HCT116 (cell line): ENCODE results near the gene LRRC7. TPM values are rescaled to one million over a fixed set of nuclear protein-coding genes. Genes with fewer than 3 reads are reported as not detected.

ENCODE experiments used
- ATAC-seq: fragments of 200-7000 bp; cut with Tn5 transposase; 2 replicates; pipeline ENCODE4 v1.9.1; 2020; ENCODE audit warnings: mild to moderate bottlenecking, moderate library complexity
- BruUV-seq: library from RNA; stranded (reverse); fragments of 400-500 nt; replicated peaks from 2 replicates; lab custom pipeline; 2021; lab: Mats Ljungman, UMichigan
- CTCF ChIA-PET: fragments of 300-600 bp; sonication (Branson Sonifier 250); formaldehyde crosslinking; loops from one replicate; lab custom pipeline; 2021; ENCODE audit warnings: antibody characterized with exemption; lab: Charles Lee
- POLR2A ChIA-PET: fragments of 300-600, 350-600 bp; sonication (Branson Sonifier 250); formaldehyde crosslinking; loops from one replicate; lab custom pipeline; 2021; ENCODE audit warnings: antibody characterized with exemption; lab: Charles Lee
- RAD21 ChIA-PET, 2 experiments: fragments of 300-600 bp; sonication (Branson Sonifier 250); formaldehyde crosslinking; loops; one replicate each; lab custom pipeline; 2023; ENCODE audit warnings: low total read pairs in 2 of 2; ENCODE audit not compliant: uncharacterized antibody in 2 of 2, unreplicated experiment in 2 of 2, low non-redundant PET in 1 of 2; lab: Charles Lee
- DNase-seq: peaks from one replicate; pipeline ENCODE4 v3.0.0-alpha.2; 2010; ENCODE audit warnings: low read depth, low spot score
- H2AFZ ChIP-seq: fragments of 200-600 bp; shearing (Covaris generic), sonication (generic); 2 replicates; pipeline ENCODE4 v1.6.1; 2017; ENCODE audit warnings: low read depth, mixed run types, mixed read lengths, antibody characterized with exemption, low read length; ENCODE audit not compliant: poor library complexity, severe bottlenecking
- H3K27ac ChIP-seq: 2 replicates; pipeline ENCODE4 v1.5.1; 2012; ENCODE audit warnings: low read depth, low read length
- H3K27me3 ChIP-seq: fragments of 200-600 bp; sonication (generic); 2 replicates; pipeline ENCODE4 v1.6.1; 2016; ENCODE audit warnings: mixed run types, low read length, mixed read lengths; ENCODE audit not compliant: insufficient read depth
- H3K36me3 ChIP-seq, 2 experiments: fragments of 200-500 bp in 1 of 2; fragments of 200-600 bp in 1 of 2; sonication (Bioruptor generic) in 1 of 2; sonication (generic) in 1 of 2; 2 replicates each; pipeline versions ENCODE4 v1.5.1 to v1.6.1; 2014 to 2016; ENCODE audit warnings: low read length in 2 of 2, inconsistent platforms in 1 of 2, mixed read lengths in 1 of 2, mixed run types in 1 of 2; ENCODE audit not compliant: insufficient read depth in 2 of 2, control insufficient read depth in 1 of 2
- H3K4me1 ChIP-seq, 2 experiments: fragments of 200-600 bp in 1 of 2; sonication (generic) in 1 of 2; 2 replicates each; pipeline versions ENCODE4 v1.5.1 to v1.6.1; 2012 to 2017; ENCODE audit warnings: low read length in 2 of 2, inconsistent platforms in 1 of 2, mild to moderate bottlenecking in 1 of 2, mixed read lengths in 1 of 2, mixed run types in 1 of 2, moderate library complexity in 1 of 2; ENCODE audit not compliant: insufficient read depth in 2 of 2, control insufficient read depth in 1 of 2
- H3K4me2 ChIP-seq: fragments of 200-600 bp; sonication (generic); 2 replicates; pipeline ENCODE4 v1.6.1; 2017; ENCODE audit warnings: mixed run types, low read length, mixed read lengths
- H3K4me3 ChIP-seq, 2 experiments: fragments of 200-600 bp in 1 of 2; sonication (generic) in 1 of 2; replicated peaks in 1 of 2; 2 replicates each; pipeline ENCODE4 v1.5.1; 2011 to 2016; ENCODE audit warnings: low read length in 2 of 2, control low read depth in 1 of 2, low read depth in 1 of 2, mild to moderate bottlenecking in 1 of 2, mixed read lengths in 1 of 2, mixed run types in 1 of 2
- H3K79me2 ChIP-seq: fragments of 200-600 bp; sonication (generic); 2 replicates; pipeline ENCODE4 v1.6.1; 2017; ENCODE audit warnings: mild to moderate bottlenecking, mixed run types, low read length, moderate library complexity, mixed read lengths; ENCODE audit not compliant: insufficient read depth
- H3K9ac ChIP-seq: fragments of 200-600 bp; sonication (generic); 2 replicates; pipeline ENCODE4 v1.6.1; 2016; ENCODE audit warnings: low read length, mixed read lengths
- H3K9me2 ChIP-seq: fragments of 200-600 bp; sonication (generic), shearing (Covaris generic); 2 replicates; pipeline ENCODE4 v1.6.1; 2017; ENCODE audit warnings: mixed run types, mild to moderate bottlenecking, moderate library complexity; ENCODE audit not compliant: insufficient read depth
- H3K9me3 ChIP-seq, 2 experiments: fragments of 200-500 bp in 1 of 2; fragments of 200-600 bp in 1 of 2; sonication (Bioruptor generic) in 1 of 2; sonication (generic) in 1 of 2; 2 replicates each; pipeline ENCODE4 v1.6.1; 2014 to 2017; ENCODE audit warnings: low read length in 2 of 2, mixed read lengths in 2 of 2, inconsistent platforms in 1 of 2, low read depth in 1 of 2, mild to moderate bottlenecking in 1 of 2, mixed run types in 1 of 2, moderate library complexity in 1 of 2; ENCODE audit not compliant: control insufficient read depth in 1 of 2, insufficient read depth in 1 of 2
- H4K20me1 ChIP-seq: fragments of 200-600 bp; sonication (generic), shearing (Covaris generic); 2 replicates; pipeline ENCODE4 v1.6.1; 2017; ENCODE audit warnings: mixed run types, mild to moderate bottlenecking, moderate library complexity; ENCODE audit not compliant: insufficient read depth
- ELF1 ChIP-seq: IDR thresholded peaks from 2 replicates; pipeline ENCODE4 v1.6.1; 2012; ENCODE audit warnings: low read depth, borderline replicate concordance
- EZH2 ChIP-seq: fragments of 200-600 bp; sonication (generic); IDR thresholded peaks from 2 replicates; pipeline ENCODE4 v1.6.1; 2017; ENCODE audit warnings: antibody characterized with exemption, mixed run types
- RAD21 ChIP-seq: IDR thresholded peaks from 2 replicates; pipeline ENCODE4 v1.6.1; 2012; ENCODE audit warnings: low read depth, mild to moderate bottlenecking
- SIN3A ChIP-seq: IDR thresholded peaks from 2 replicates; pipeline ENCODE4 v1.6.1; 2012; ENCODE audit warnings: low read depth
- TCF7L2 ChIP-seq: IDR thresholded peaks from 2 replicates; pipeline ENCODE4 v1.7.0; 2011; ENCODE audit warnings: borderline replicate concordance, inconsistent platforms; ENCODE audit not compliant: insufficient read depth, insufficient read length; ENCODE audit errors: extremely low read depth
- ZFX ChIP-seq: fragments of 450-650 bp; IDR thresholded peaks from 2 replicates; pipeline ENCODE4 v1.6.1; 2017
- ZNF274 ChIP-seq: fragments of 200-500 bp; sonication (Bioruptor generic); IDR thresholded peaks from 2 replicates; pipeline ENCODE4 v1.6.1; 2014; ENCODE audit warnings: mild to moderate bottlenecking, low read depth, low read length, inconsistent platforms
- intact Hi-C: fragments of 100-400 bp; cut with micrococcal nuclease; formaldehyde crosslinking; loops from 2 replicates; pipeline ENCODE4 v1.10.0; 2022
- total RNA-seq: library from RNA; stranded (reverse); gene quantifications from one replicate; pipeline ENCODE4 v1.2.1, GENCODE V29; 2021; ENCODE audit not compliant: unreplicated experiment
- TF ChIP-seq, protein P1 (sequence below): IDR thresholded peaks from 2 replicates; pipeline ENCODE4 v1.6.1; 2012
- TF ChIP-seq, protein P2 (sequence below): IDR thresholded peaks from 2 replicates; pipeline ENCODE4 v1.6.1; 2012; ENCODE audit warnings: low read depth

Gene LRRC7
- total RNA-seq, 1 experiment from 2014 or later: not detected

DNA sequence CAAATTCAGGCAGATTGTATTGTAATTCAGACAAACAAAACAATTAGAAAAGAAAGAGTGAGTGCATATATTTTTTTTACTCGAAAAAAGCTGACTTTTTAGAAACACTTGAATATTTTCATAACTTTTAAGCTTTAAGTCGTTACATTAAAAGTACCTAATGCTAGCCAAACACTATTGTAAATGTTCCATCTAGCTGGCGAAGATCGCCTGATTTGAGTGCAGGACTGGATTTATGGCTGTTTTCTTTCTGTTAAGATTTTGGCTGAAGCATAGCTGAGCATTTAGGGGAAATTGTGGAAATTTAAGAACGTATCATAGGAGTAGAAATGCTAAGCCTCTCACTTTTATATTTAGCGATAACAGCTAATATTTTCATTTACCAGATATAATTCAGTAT lies 24.6 kb downstream of the LRRC7 start:
- ChIA-PET POLR2A (no interaction called here), RAD21 (no interaction called here)
- intact Hi-C loops: no loop called here

DNA sequence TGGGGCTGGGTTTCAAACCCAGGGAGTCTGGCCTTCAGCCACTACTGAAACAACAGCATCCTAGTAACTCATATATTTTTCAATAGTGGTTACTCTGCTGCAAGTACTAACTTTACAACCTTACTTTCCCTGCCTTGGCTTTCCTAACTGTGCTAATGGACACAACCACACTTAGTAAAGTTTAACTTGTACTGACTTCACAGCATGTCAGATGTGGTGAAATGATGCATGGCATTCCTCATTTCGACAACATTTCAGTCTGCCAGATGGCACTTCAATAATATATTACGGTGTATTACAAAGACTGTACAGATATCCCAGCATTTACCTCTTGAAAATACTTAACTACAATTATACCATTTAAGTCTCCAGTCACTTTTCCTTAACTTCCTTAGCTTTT lies 27.8 kb downstream of the LRRC7 start:
- TF ChIP-seq ZFX (no peak), ZNF274 (no peak), ELF1 (no peak), EZH2 (no peak), RAD21 (no peak), TCF7L2 (no peak)
- TF ChIP-seq, protein P1, sequence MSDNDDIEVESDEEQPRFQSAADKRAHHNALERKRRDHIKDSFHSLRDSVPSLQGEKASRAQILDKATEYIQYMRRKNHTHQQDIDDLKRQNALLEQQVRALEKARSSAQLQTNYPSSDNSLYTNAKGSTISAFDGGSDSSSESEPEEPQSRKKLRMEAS: no peak
- TF ChIP-seq, protein P2, sequence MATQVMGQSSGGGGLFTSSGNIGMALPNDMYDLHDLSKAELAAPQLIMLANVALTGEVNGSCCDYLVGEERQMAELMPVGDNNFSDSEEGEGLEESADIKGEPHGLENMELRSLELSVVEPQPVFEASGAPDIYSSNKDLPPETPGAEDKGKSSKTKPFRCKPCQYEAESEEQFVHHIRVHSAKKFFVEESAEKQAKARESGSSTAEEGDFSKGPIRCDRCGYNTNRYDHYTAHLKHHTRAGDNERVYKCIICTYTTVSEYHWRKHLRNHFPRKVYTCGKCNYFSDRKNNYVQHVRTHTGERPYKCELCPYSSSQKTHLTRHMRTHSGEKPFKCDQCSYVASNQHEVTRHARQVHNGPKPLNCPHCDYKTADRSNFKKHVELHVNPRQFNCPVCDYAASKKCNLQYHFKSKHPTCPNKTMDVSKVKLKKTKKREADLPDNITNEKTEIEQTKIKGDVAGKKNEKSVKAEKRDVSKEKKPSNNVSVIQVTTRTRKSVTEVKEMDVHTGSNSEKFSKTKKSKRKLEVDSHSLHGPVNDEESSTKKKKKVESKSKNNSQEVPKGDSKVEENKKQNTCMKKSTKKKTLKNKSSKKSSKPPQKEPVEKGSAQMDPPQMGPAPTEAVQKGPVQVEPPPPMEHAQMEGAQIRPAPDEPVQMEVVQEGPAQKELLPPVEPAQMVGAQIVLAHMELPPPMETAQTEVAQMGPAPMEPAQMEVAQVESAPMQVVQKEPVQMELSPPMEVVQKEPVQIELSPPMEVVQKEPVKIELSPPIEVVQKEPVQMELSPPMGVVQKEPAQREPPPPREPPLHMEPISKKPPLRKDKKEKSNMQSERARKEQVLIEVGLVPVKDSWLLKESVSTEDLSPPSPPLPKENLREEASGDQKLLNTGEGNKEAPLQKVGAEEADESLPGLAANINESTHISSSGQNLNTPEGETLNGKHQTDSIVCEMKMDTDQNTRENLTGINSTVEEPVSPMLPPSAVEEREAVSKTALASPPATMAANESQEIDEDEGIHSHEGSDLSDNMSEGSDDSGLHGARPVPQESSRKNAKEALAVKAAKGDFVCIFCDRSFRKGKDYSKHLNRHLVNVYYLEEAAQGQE: no peak
- TF ChIP-seq, all 23 proteins: peak for 0
- POLR2A ChIA-PET: no interaction called here
- Histone ChIP-seq H3K27me3 (peaks cover 5% of the 10 kb centered on the region; the same call in 1 of the 2 replicates), H3K9me2 (no peaks in the 10 kb centered on the region), H3K79me2 (no peaks in the 10 kb centered on the region), H3K4me3 (no peak overlapping the region), H3K9me3 (no peaks in the 10 kb centered on the region), H3K36me3 (no peaks in the 10 kb centered on the region), H4K20me1 (no peaks in the 10 kb centered on the region), H3K27ac (no peak overlapping the region), H3K4me1 (no peaks in the 10 kb centered on the region), H3K4me2 (no peak overlapping the region), H2AFZ (no peak overlapping the region), H3K9ac (no peak overlapping the region)
- ATAC-seq (no peak), DNase-seq (no peak)
- RAD21 ChIA-PET: no interaction called here
- CTCF ChIA-PET: no interaction called here
- intact Hi-C loops: no loop called here
- no TSS peak for BruUV-seq

More for the DNA sequence above, 24.6 kb downstream of the LRRC7 start:
- no peaks in the 10 kb centered on the region for H3K79me2 ChIP-seq
- no peaks in the 10 kb centered on the region for H3K36me3 ChIP-seq
- H4K20me1 ChIP-seq: no peaks in the 10 kb centered on the region
- H3K27me3 ChIP-seq: peaks cover 5% of the 10 kb centered on the region; the same call in 1 of the 2 replicates
- no peak overlapping the region for H3K9ac ChIP-seq
- H3K4me2 ChIP-seq: no peak overlapping the region
- ATAC-seq: no peak
- no TSS peak for BruUV-seq
- no peaks in the 10 kb centered on the region for H3K4me1 ChIP-seq
- H3K4me3 ChIP-seq: no peak overlapping the region
- no peak for DNase-seq
- H3K9me2 ChIP-seq: no peaks in the 10 kb centered on the region
- H3K9me3 ChIP-seq: no peaks in the 10 kb centered on the region
- H2AFZ ChIP-seq: no peak overlapping the region
- no peak overlapping the region for H3K27ac ChIP-seq
- TF ChIP-seq SIN3A: no peak
- CTCF ChIA-PET: no interaction called here
